ENCODE data around the gene IL1RL1. TPM values are rescaled to one million over a fixed set of nuclear protein-coding genes. Genes with fewer than 3 reads are reported as not detected.
"Not testable (repeated sequence)": the region's sequence is repeated elsewhere in the genome, so short reads cannot be mapped to it uniquely, and the experiment has no call there.

IL1RL1 gene
- total RNA-seq, 1 donor, result 2.7 TPM

GRCh38 chr2:102304711-102305611, 6.4 kb upstream of the IL1RL1 start:
- Histone ChIP-seq H3K27me3 (ENCODE audit: insufficient read depth, low read length) (peaks cover 65% of the 10 kb centered on the region), H3K9me3 (ENCODE audit: low read depth, low read length) (no peaks in the 10 kb centered on the region), H3K4me1 (ENCODE audit: insufficient read depth, low read length) (peaks cover 5% of the 10 kb centered on the region), H3K4me3 (ENCODE audit: low read length) (no peak overlapping the region)

- Histone ChIP-seq H3K4me3 (ENCODE audit: low read length) (no peak overlapping the region), H3K4me1 (ENCODE audit: insufficient read depth, low read length) (peaks cover 10% of the 10 kb centered on the region), H3K27me3 (ENCODE audit: insufficient read depth, low read length) (peaks cover 60% of the 10 kb centered on the region), H3K9me3 (ENCODE audit: low read depth, low read length) (no peaks in the 10 kb centered on the region)
Measured at GRCh38 chr2:102306125-102306524, 5.2 kb upstream of the IL1RL1 start.

DNA sequence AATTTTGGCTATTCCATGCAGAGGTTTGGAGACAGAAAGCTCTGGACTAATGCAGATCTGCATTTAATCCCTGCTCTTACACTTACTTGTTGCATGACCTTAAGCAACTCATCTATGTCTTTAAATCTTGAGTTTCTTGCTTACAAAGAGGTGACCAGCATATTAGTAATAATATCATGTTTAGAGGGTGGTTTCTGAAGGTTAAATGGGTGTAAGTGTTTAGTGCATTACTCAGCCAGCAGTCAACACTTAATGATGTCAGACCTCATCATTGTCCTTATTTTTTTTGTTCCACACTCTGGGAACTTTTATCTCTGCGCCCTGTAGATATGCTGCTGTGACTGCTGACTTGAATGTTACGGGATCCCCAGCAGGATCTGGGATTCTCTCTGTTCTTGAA, 1.7 kb downstream of the IL1RL1 start:
- no peak overlapping the region for H3K4me3 ChIP-seq (ENCODE audit: low read length)

DNA sequence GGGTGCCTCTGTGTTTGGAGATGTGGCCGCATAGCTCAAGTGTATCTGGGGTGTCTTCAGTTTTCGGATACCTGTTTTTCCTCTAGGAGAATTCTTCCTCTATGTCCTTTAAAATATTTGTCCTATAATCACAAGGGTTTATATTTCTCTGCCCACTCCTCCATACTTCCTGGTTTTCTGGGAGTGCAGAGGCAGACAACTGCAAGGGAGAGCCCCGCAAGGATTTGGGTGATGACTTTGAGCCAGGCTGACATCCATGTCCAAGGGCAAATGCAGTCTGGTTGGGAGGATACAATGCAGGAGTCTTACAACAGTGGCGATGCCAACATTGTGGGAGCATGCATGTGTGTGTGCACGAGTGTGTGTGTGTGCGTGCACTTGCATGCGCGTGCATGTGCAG, 2.1 kb downstream of the IL1RL1 start:
- Histone ChIP-seq H3K4me1 (ENCODE audit: insufficient read depth, low read length) (peaks cover 12% of the 10 kb centered on the region), H3K9me3 (ENCODE audit: low read depth, low read length) (no peaks in the 10 kb centered on the region), H3K27me3 (ENCODE audit: insufficient read depth, low read length) (peaks cover 10% of the 10 kb centered on the region), H3K4me3 (ENCODE audit: low read length) (no peak overlapping the region)

More for the DNA sequence above, 1.7 kb downstream of the IL1RL1 start:
- Histone ChIP-seq H3K27me3 (ENCODE audit: insufficient read depth, low read length) (peaks cover 12% of the 10 kb centered on the region), H3K4me1 (ENCODE audit: insufficient read depth, low read length) (peaks cover 11% of the 10 kb centered on the region), H3K9me3 (ENCODE audit: low read depth, low read length) (no peaks in the 10 kb centered on the region)

DNA sequence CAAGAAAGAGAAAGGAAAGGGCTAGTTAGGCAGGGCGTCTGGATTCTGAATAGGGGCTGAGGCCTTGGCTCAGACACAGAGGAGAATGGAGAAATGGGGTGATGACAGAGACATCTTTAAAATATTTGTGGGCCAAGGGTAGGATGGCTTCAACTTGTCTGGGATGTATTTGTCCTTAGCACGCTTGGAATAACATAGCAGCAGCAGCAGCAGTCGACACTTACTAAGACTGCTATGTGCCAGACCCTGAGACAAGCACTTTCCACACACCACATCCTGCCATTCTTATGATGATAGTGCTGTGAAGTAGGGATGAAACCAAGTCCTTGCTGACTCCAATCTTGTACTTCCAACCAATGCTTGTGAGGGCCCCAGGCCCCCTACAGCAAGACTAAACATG, 2.6 kb downstream of the IL1RL1 start:
- Histone ChIP-seq H3K27me3 (ENCODE audit: insufficient read depth, low read length) (peaks cover 10% of the 10 kb centered on the region), H3K4me1 (ENCODE audit: insufficient read depth, low read length) (peaks cover 12% of the 10 kb centered on the region), H3K4me3 (ENCODE audit: low read length) (no peak overlapping the region), H3K9me3 (ENCODE audit: low read depth, low read length) (no peaks in the 10 kb centered on the region)

- Histone ChIP-seq H3K9me3 (ENCODE audit: low read depth, low read length) (no peaks in the 10 kb centered on the region), H3K4me3 (ENCODE audit: low read length) (no peak overlapping the region), H3K27me3 (ENCODE audit: insufficient read depth, low read length) (peaks cover 6% of the 10 kb centered on the region), H3K4me1 (ENCODE audit: insufficient read depth, low read length) (peaks cover 8% of the 10 kb centered on the region)
Measured at GRCh38 chr2:102315921-102316320, 4.6 kb downstream of the IL1RL1 start.

DNA sequence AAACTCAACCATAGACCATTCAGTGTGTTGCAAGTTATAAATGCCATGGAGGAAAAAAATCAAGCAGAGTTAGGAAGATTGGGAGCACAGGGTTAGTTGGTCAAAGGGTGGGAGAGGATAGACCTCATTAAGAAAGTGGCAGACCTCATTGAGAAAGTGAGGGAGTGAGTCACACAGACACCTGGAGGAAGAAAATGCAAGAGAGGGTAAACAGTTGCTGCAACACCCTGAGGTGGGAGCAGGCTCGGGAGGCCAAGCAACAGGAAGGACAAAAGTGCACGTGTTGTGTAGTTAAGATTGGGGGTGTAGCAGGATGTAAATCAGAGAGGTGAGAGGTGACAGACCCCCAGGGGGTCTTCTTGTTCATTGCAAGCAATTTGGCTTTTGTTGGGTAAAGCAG, 6.4 kb downstream of the IL1RL1 start:
- Histone ChIP-seq H3K4me1 (ENCODE audit: insufficient read depth, low read length) (peaks cover 7% of the 10 kb centered on the region), H3K27me3 (ENCODE audit: insufficient read depth, low read length) (peaks cover 3% of the 10 kb centered on the region), H3K4me3 (ENCODE audit: low read length) (no peak overlapping the region), H3K9me3 (ENCODE audit: low read depth, low read length) (no peaks in the 10 kb centered on the region)

DNA sequence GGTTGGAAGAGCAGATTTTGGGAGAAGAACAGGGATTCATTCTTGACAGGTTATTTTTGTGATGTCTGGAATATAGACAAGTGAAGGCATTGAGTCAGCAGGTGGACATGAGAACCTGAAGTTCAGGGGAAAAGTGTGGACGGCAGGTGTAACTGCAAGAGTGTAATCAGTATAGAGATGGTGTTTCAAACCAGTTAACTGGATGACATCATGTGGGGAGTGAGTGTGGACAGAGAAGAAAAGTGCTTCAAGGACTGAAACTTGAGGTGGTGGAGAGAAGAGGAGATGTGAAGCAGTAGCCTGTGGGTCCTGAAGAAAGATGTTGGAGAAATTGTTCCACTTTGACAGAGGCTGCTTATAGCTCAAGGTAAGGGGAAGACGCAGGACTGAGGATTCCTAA, 7.1 kb downstream of the IL1RL1 start:
- Histone ChIP-seq H3K4me3 (ENCODE audit: low read length) (no peak overlapping the region), H3K9me3 (ENCODE audit: low read depth, low read length) (no peaks in the 10 kb centered on the region), H3K4me1 (ENCODE audit: insufficient read depth, low read length) (peaks cover 7% of the 10 kb centered on the region), H3K27me3 (ENCODE audit: insufficient read depth, low read length) (peaks cover 3% of the 10 kb centered on the region)

GRCh38 chr2:102321941-102322719, 10.8 kb downstream of the IL1RL1 start:
- Histone ChIP-seq H3K4me3 (ENCODE audit: low read length) (no peak overlapping the region), H3K4me1 (ENCODE audit: insufficient read depth, low read length) (peaks cover 7% of the 10 kb centered on the region), H3K27me3 (ENCODE audit: insufficient read depth, low read length) (peaks cover 3% of the 10 kb centered on the region), H3K9me3 (ENCODE audit: low read depth, low read length) (no peaks in the 10 kb centered on the region)

- H3K4me3 ChIP-seq (ENCODE audit: low read length); H3K4me1 ChIP-seq (ENCODE audit: insufficient read depth, low read length); H3K9me3 ChIP-seq (ENCODE audit: low read depth, low read length); H3K27me3 ChIP-seq (ENCODE audit: insufficient read depth, low read length): not testable (repeated sequence)
Measured at GRCh38 chr2:102324914-102325313, 13.6 kb downstream of the IL1RL1 start.

GRCh38 chr2:102331311-102331980, 20.1 kb downstream of the IL1RL1 start:
- Histone ChIP-seq H3K27me3 (ENCODE audit: insufficient read depth, low read length) (peaks cover 4% of the 10 kb centered on the region), H3K9me3 (ENCODE audit: low read depth, low read length) (no peaks in the 10 kb centered on the region), H3K4me3 (ENCODE audit: low read length) (no peak overlapping the region), H3K4me1 (ENCODE audit: insufficient read depth, low read length) (no peaks in the 10 kb centered on the region)

GRCh38 chr2:102334486-102334885, 23.1 kb downstream of the IL1RL1 start:
- no peaks in the 10 kb centered on the region for H3K9me3 ChIP-seq (ENCODE audit: low read depth, low read length)
- no peak overlapping the region for H3K4me3 ChIP-seq (ENCODE audit: low read length)
- H3K4me1 ChIP-seq (ENCODE audit: insufficient read depth, low read length), result peaks cover 4% of the 10 kb centered on the region
- H3K27me3 ChIP-seq (ENCODE audit: insufficient read depth, low read length), result peaks cover 4% of the 10 kb centered on the region

- H3K9me3 ChIP-seq (ENCODE audit: low read depth, low read length), result no peaks in the 10 kb centered on the region
- H3K4me1 ChIP-seq (ENCODE audit: insufficient read depth, low read length), result peaks cover 4% of the 10 kb centered on the region
- H3K27me3 ChIP-seq (ENCODE audit: insufficient read depth, low read length), result peaks cover 4% of the 10 kb centered on the region
- H3K4me3 ChIP-seq (ENCODE audit: low read length), result no peak overlapping the region
Measured at GRCh38 chr2:102335871-102336366, 24.6 kb downstream of the IL1RL1 start.

DNA sequence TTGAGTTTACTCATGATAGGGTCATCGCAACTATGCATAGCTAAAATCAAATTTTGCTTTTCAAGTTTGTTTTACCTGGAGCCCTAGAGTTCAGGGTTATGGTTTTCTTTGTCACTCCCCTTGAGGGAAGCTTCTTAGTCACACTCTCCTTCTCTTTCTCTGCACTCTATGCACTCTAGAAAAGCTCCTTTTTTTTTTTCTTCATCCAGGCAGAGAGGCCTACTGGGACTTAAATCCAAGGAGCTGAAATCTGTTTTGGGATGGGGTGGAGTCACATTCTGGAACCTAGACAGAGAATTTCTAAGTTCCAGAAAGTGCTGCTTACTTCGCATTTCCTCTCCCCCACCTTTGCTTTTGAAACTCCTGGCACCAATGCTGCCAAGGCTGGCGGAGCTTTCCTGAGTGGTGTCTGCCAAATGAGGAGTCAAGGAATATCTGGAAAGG, 25.2 kb downstream of the IL1RL1 start:
- peaks cover 4% of the 10 kb centered on the region for H3K27me3 ChIP-seq (ENCODE audit: insufficient read depth, low read length)
- peaks cover 4% of the 10 kb centered on the region for H3K4me1 ChIP-seq (ENCODE audit: insufficient read depth, low read length)
- H3K9me3 ChIP-seq (ENCODE audit: low read depth, low read length), result no peaks in the 10 kb centered on the region
- H3K4me3 ChIP-seq (ENCODE audit: low read length), result no peak overlapping the region

DNA sequence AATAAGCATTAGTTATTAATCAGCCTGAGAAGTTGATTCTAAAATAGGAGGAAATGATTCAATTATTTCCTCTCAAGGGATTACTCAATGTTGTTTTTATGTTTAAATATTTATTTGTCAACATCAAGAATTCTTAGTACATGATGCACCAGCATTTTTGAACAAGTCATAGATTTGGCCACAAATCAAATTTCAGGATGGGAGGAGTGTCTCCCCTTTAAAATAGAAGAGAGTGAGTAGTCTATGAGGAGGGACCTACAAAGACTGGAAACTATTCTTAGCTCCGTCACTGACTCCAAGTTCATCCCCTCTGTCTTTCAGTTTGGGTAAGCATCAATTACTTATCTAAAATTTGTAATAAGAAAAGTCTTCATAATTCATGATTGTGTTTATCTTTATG, 25.6 kb downstream of the IL1RL1 start:
- Histone ChIP-seq H3K9me3 (ENCODE audit: low read depth, low read length) (no peaks in the 10 kb centered on the region), H3K27me3 (ENCODE audit: insufficient read depth, low read length) (peaks cover 4% of the 10 kb centered on the region), H3K4me1 (ENCODE audit: insufficient read depth, low read length) (peaks cover 4% of the 10 kb centered on the region), H3K4me3 (ENCODE audit: low read length) (no peak overlapping the region)

Measured in mononuclear cell (primary cell).